DMS153 (cell line): ENCODE measurements around the gene P2RY4.
A peak's percentile ranks its signal among the peaks of the same experiment; 100 is the strongest.
"Not testable (repeated sequence)": the region's sequence is repeated elsewhere in the genome, so short reads cannot be mapped to it uniquely, and the experiment has no call there.

ENCODE experiments used
- DNase-seq: peaks from one replicate; lab custom pipeline; 2025; lab: John Stamatoyannopoulos, UW

P2RY4 gene

DNA sequence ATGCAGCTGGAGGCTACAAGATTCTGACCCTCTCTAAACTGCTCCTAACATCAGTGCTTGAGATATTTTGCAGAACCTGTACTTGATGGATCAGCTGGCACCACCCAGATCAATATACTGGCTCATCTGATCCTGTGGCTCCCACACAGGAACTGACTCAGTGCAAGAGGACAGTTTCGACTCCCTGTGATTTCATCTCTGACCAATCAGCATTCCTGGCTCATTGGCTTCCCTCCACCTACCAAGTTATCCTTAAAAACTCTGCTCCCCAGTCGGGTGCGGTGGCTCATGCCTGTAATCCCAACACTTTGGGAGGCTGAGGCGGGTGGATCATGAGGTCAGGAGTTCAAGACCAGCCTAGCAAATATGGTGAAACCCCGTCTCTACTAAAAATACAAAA, 16.4 kb downstream of the P2RY4 start:
- DNase-seq = not testable (repeated sequence)

DNA sequence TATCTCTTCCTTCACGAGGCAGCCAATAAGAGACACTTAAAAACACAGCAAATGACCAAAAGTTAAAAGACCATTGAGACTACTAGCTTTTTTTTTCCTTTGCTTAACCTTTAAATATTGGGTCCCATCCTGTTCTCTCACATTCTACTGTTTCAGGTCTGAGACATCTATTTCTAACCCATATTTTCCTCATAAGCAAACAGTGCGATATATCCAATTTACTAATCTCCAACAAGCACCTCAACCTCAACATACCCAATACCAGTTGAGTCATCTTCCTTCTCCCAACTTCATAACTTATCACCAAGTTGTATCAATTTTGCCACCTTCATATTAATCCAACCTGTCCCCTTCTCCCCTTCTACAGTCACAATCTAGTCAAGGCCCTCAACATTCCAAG, 18.5 kb downstream of the P2RY4 start:
- DNase-seq = no peak

DNA sequence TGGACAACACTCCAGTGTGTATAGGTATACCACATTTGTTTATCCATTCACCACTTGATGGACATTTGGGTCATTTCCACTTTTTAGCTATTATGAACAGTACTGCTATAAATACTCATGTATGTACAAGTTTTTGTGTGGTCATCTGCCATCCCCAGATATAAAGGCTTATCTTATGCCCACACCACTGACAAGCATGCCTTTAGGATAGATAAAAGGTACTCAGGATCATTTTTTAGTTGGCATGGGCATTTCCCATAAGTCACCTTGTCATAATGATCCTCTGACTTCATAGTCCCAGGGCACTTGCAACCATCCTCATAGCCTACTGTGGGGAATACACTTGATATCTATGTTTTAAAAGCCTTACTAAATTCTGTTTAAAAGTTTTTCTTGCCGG, 19.3 kb downstream of the P2RY4 start:
- DNase-seq = no peak

DNA sequence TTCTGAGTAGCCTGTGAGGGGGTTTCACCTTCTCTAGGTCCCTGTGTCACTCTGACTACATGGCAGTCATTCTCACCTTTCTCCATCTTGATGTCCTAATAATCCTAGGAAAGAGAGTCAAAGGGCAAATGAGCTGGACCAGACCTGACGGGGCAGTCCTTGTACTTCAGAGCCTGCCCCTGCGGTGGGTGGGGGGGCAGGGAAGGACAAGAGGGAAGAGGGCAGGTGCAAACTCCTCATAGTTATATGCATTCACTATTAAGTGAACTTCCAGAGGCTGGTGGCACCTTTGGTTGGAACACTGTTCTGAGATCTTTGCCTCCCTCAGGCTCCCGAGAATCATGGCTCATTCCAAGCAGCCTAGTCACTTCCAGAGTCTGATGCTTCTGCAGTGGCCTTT, 25.6 kb downstream of the P2RY4 start, which contains the start of gene AWAT1:
AWAT1 (plus strand) TSS at position 301 of the 400 bp plus-strand sequence; CDS start at position 342, 41 bp downstream.
- DNase-seq = no peak

DNA sequence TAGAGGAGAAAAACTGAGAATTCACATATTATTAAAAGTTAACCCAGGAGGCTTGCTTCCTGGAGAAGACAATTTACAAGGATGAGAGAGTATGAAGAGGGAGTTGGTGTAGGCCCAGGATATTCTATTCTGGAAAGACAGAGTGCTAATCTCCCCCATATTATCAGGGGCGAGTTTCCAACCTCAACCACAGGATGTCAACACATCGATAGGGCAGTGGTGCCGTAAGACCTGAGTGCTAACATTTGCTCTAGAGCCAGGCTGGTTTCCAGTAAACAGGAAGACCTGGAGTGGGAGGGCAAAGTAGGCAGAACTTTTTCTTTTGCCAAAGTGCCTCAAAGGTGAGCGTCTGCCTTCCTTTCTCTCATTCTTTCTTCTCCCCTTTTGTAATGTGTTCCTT, 28.3 kb downstream of the P2RY4 start:
- DNase-seq = no peak

DNA sequence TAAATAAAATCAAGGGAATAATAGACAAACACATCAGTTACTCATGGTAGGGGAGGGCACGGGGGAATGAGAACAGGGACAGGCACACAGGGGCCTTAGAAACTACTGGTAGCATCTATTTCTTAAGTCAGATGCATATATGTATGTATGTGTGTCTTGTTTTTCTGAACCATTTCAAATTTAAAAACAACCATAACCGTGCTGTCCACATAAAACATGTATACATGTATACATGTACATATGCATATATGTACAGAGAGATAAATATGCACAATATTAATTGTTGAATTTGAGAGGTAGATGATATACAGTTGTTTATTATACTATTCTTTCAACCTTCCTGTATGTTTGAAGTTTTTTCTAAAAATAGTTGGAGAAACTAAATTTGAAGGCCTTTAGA, 33.3 kb downstream of the P2RY4 start:
- DNase-seq = no peak

DNA sequence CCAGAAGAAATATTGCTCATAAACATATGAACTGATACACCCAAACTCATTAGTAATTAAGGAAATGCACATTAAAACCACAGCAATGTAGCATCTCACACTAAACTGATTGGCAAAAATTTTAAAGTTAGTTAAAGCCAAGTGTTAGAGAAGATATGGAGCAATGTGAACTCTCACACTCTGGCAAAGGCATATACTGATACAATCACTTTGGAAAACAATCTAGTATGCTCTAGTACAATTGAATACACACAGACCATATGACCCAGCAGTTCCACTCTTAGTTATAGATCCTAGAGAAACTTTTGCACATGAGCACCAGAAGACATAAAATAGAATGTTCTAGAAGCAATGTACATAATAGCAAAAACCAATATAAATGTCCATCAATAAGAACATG, 34.0 kb downstream of the P2RY4 start:
- DNase-seq = no peak

DNA sequence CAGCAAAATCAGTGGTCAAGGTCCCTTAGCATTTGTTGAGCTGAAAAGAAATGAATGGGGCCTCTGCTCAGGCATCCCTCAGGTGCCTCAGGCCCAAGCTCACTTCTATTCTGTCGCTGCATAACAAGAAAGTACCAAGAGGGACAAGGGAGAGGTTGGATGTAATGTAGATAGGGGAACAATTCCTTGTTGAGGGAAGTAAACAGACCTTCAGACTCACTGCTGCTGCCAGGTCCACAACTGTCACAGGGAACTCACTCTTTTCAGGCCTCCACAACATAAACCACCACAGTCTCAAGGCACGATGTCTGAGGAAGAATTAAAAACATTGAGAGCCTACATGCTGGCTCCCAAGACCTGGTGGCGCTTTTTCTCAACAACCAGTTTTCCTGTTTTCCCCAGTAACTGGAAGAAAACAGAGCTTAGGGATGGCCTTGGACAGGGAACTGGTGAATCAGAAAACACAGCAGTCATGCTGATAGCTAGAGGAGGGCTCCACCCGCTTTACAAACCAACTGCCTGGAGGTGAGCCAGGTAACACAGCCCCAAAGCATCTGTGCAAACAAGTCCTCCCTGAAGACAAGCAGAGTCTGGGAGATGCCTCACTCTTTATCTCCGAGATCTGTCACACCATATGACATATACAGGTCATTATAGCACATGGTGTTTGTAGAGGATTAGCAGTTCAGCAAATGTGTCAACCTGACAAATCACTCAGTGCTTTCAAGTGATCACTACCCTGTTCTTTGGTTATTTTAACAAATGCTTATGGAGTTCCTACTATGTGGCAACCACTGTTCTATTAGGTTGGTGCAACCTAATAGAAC, 39.9 kb downstream of the P2RY4 start:
- DNase-seq = peak; percentile 72

DNA sequence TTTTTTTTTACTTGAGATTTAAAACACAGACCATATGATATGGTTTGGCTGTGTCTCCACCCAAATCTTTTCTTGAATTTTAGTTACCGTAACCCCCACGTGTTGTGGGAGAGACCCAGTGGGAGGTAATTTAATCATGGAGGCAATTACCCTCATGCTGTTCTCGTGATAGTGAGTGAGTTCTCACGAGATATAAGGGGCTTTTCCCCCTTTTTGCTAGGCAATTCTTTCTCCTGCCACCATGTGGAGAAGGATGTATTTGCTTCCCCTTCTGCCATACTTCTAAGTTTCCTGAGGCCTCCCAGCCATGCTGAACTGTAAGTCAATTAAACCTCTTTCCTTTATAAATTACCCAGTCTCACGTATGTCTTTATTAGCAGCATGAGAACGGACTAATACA, 50.4 kb downstream of the P2RY4 start:
- DNase-seq = not testable (repeated sequence)

DNA sequence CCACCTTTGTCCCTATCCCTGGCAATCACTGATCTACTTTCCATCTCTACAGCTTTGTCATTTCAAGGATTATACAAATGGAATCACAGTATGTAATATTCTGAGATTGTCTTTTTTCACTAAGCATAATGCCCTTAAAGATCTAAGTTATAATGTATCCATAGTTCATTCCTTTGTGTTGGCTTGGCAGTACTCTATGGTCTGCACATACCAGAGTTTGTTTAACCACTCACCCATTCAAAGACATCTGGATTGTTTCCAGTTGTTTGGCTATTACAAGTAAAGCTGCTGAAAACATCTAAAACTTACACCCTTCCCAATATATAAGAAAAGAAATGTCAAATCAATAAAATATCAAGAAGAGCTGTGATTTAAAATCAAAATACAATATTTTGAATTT, 51.5 kb downstream of the P2RY4 start:
- no peak for DNase-seq
